Heart left ventricle (tissue), 13 donors: ENCODE measurements around the gene PRICKLE2.

ENCODE experiments used
- CTCF ChIP-seq, 12 donors: fragments of 200-600 bp; sonication (generic) in 4 of 12; IDR thresholded peaks; one replicate each; pipeline versions ENCODE4 v1.5.0 to v1.8.0; 2018 to 2022; ENCODE audit warnings: antibody characterized with exemption in 12 of 12, mild to moderate bottlenecking in 5 of 12
- POLR2A ChIP-seq, 2 donors: fragments of 450-650 bp; IDR thresholded peaks; one replicate each; pipeline ENCODE4 v1.6.1; 2017; ENCODE audit warnings: antibody characterized with exemption in 2 of 2, mild to moderate bottlenecking in 2 of 2, moderate library complexity in 2 of 2
- donor health status: ischemic (EF 13 %, LVEDD 7.1; RV severe dilation, severe dysfunction).
- donor health status: DM: no; HTN: yes; CAD: no.
- donor health status: DM: no; HTN: no; CAD: no.
- donor health status: ischemic (EF 25% LVEDD 6.9; RV normal size, moderate dysfunction).
- donor health status: ischemic (EF 25% LVEDD 5.7; RV mildly dilated, moderate dysfunction).
- donor health status: ischemic (EF 35%, LVEDD 5.7; RV mildly dilated, moderate dysfunction).
- donor health status: nonischemic (EF 11% LVEDD 7.7; RV severe dilation, severe dysfunction).
- donor health status: DM: yes; HTN: yes; CAD: no.
- donor health status: PGD.
- donor health status: ischemic (EF 29% LVEDD 5.4; RV normal size, mild dysfunction).
- donor health status: nonischemic (EF 23%, LVEDD 6.1; RV moderate dilation, normal function).

DNA sequence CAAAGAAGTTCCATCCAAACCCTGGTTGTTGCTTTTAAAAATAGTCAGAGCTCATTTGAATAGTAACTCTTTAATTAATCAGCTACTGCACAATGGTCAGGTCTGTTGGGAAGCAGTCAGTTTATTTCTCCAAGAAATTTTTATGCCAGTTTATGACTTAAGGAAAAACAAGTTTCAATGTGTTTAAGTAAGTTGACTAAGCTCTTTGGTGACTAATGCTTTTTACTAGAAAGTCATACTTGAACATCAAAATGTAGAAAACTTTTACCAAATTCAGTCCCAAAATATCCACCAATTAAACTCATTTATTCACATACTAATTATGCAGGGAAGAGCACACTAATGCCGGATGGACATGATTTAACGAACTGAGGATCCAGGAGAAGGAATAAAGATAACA is 22.1 kb downstream of the PRICKLE2 start:
- no peak for TF ChIP-seq POLR2A (IDR thresholded peaks at IDR 0.05)
- TF ChIP-seq CTCF (IDR thresholded peaks at IDR 0.05), result no peak
